Right forelimb (tissue), 1 donor: ENCODE results near the gene C10orf62.
"Not testable (repeated sequence)": the region's sequence is repeated elsewhere in the genome, so short reads cannot be mapped to it uniquely, and the experiment has no call there.

Experiments used
- DNase-seq: peaks from one replicate; pipeline ENCODE4 v3.0.0-alpha.2; 2018

Gene C10orf62

GRCh38 chr10:97632949-97633884, 43.7 kb downstream of the C10orf62 start, which contains the start of gene MORN4:
MORN4 (minus strand) TSS chr10:97633500; CDS start chr10:97619653, 13,847 bp downstream.
- peak; percentile 96 for DNase-seq

- DNase-seq, result peak; percentile 46
Observed at GRCh38 chr10:97633921-97634320, 44.4 kb downstream of the C10orf62 start.

- DNase-seq, result no peak
Observed at GRCh38 chr10:97635577-97635976, 46.1 kb downstream of the C10orf62 start.

- DNase-seq, result not testable (repeated sequence)
Observed at GRCh38 chr10:97639090-97639489, 49.6 kb downstream of the C10orf62 start.

GRCh38 chr10:97640174-97640867, 50.8 kb downstream of the C10orf62 start, which contains the start of gene PI4K2A:
PI4K2A (plus strand) TSS chr10:97640671; CDS start chr10:97640743, 72 bp downstream.
- peak; percentile 98 for DNase-seq
